H4 (cell line): ENCODE measurements around the gene HRH2. TPM values are rescaled to one million over a fixed set of nuclear protein-coding genes. Genes with fewer than 3 reads are reported as not detected.
"Not testable (repeated sequence)": the region's sequence is repeated elsewhere in the genome, so short reads cannot be mapped to it uniquely, and the experiment has no call there.

Experiments used
- DNase-seq: peaks from one replicate; pipeline ENCODE4 v3.0.0-alpha.2; 2015; ENCODE audit warnings: low spot score
- total RNA-seq: library from RNA; depleted of rRNA; stranded (reverse); fragments of >200 nt; shearing (Covaris generic); gene quantifications from 2 replicates; pipeline ENCODE4 v1.2.3, GENCODE V29; 2014; rRNA removed

Gene HRH2, protein sequence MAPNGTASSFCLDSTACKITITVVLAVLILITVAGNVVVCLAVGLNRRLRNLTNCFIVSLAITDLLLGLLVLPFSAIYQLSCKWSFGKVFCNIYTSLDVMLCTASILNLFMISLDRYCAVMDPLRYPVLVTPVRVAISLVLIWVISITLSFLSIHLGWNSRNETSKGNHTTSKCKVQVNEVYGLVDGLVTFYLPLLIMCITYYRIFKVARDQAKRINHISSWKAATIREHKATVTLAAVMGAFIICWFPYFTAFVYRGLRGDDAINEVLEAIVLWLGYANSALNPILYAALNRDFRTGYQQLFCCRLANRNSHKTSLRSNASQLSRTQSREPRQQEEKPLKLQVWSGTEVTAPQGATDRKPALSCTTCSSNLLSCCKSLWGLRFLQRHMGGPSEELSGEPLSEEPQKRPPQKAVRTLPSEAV
- 0.18 and 0.54 TPM in 2 replicates for total RNA-seq

GRCh38 chr5:175657593-175658271 lies at the start of gene HRH2:
TSS of gene HRH2 (plus strand) at chr5:175658071. CDS start at chr5:175683234, 25,163 bp downstream.
- DNase-seq: no peak

GRCh38 chr5:175609526-175609925 lies 48.3 kb upstream of the HRH2 start:
- DNase-seq: no peak

DNA sequence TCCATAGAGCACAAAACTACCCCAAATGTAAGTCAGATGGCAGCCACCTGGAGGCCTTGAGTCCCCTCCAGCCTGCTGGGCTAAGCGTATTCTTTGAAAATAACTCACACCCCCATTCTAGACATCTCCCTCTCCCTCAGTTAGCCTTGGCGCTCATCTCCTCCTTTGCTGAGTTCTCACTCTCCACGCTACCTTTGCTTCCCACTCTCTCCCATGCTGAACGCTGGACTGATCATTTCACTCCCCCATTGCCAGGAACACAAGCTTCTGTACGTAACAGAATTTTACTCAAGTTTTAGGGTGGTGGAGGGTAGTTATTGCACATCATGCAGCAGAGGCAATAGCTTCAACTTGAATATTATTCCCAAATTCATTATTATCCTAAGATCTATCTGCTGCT lies 47.5 kb upstream of the HRH2 start:
- DNase-seq: no peak

- no peak for DNase-seq
Measured at GRCh38 chr5:175610898-175611297, 47.0 kb upstream of the HRH2 start.

- no peak for DNase-seq
Measured at GRCh38 chr5:175614223-175614815, 43.6 kb upstream of the HRH2 start.

DNA sequence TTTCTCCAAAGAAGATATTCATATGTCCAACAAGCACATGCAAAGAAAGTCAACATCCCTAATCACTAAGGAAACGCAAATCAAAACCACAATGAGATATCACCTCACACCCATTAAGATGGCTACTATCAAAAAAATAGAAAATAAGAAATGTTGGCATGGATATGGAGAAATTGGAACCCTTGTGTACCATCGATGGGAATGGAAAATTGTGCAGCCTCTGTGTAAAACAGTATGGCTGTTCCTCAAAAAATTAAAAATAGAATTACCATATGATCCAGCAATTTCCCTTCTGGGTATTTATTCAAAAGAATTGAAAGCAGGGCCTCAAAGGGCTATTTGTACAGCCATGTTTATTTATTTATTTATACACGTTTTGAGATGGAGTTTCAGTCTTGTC lies 43.0 kb upstream of the HRH2 start:
- no peak for DNase-seq

DNA sequence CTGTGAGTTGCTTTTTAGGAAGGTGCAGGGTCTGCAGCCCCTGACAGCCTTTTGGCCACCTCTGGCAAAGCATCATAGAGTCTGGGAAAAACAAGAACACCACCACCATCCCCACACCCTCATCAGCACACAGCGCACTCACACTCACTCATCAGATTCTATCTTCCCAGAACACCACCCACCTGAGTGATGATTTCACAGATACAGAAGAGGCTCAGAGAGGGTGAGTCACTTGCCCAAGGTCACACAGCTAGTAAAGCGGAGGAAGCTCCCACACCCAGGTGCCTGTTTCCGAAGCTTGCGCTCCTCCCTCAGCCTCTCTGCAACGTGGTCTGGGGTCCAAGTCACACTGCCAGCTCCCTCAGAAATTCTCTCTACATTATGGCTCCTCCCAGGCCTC lies 41.8 kb upstream of the HRH2 start:
- DNase-seq: no peak

DNA sequence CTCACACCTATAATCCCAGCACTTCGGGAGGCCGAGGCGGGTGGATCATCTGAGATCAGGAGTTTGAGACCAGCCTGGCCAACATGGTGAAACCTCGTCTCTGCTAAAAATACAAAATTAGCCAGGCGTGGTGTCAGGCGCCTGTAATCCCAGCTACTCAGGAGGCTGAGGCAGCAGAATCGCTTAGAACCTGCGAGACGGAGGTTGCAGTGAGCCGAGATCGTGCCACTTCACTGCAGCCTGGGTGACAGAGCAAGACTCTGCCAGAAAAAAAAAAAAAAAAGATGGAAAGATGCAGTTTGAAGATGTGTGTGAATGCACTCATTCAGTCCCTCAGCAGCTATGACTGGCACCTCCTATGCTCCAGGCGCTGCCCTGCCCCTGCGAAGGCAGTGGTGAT lies 41.3 kb upstream of the HRH2 start:
- DNase-seq: not testable (repeated sequence)

DNA sequence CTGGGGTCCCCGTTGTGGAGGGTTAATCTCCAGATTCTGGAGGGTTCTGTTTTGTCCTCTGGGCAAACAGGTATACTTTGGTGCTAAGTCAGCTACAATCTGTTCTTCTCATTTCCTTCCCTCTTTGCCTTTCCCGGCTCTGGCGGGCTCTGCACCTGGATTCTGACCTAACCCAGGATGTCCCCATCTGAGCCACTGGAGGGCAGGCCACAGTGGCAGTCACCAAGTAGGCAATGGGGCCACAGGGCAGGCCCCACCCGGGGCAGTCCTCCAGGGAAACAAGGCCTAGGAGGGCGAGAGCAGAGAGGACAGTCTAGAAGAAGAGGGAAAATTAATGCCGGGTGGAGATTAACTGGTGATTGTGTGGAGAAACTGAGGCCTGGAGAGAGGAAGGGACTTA lies 40.4 kb upstream of the HRH2 start:
- DNase-seq: no peak

- DNase-seq: no peak
Measured at GRCh38 chr5:175620527-175620926, 37.3 kb upstream of the HRH2 start.

DNA sequence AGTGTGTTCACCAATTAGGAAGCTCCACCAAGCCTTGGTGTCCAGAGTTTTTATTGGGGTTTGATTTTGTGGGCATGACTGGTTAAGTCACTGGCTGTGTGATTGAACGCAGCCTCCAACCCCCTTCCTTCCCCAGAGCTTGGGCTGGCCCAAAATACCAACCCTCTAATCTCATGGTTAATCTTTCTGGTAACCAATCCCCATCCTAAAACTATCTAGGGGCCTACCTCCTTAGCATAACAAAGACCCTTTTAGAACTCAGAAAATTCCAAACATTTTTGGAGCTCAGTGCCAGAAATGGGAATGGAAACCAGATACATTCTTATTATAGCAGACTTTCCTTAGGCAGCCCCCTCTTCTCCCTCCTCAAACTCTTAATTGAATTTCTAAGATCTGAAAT lies 35.9 kb upstream of the HRH2 start:
- no peak for DNase-seq

DNA sequence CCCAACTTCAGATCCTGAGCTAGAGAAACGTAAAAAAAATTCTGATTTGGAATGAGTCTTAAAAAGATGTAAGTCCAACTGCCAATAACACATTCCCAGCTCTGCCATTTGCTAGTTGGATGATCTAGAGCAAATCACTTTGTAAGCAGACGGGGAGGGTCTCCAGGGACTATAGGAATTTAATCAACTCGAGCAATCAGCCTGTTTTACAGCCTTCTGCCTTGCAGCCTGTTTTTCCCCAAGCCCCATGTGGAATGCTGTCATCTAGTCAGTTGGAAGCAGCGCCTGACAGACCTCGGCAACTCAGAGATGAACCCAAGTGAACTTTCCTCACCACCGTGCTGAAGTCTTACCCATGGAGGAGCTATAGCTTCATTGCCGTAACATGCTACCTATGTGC lies 34.8 kb upstream of the HRH2 start:
- DNase-seq: no peak

GRCh38 chr5:175624316-175624715 lies 33.6 kb upstream of the HRH2 start:
- no peak for DNase-seq

- DNase-seq: no peak
Measured at GRCh38 chr5:175627005-175627404, 30.9 kb upstream of the HRH2 start.

GRCh38 chr5:175627739-175628138 lies 30.1 kb upstream of the HRH2 start:
- no peak for DNase-seq

DNA sequence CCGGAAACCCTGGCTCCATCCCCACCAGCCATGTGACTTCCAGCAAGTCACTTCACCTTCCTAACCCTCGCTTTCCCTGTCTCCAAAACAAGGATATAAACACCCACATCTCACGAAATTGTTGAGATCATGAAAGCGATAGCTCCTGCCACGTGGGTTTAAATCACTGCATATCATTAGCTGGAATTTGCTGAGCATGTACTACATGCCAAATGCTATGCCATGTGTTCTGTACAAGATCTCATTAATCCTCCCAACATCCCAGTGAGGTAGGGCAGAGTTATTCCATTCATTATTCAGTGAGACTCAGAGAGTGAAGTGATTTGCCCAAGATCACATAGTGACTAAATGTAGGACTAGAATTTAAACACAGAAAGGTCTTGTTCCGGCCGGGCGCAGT lies 29.2 kb upstream of the HRH2 start:
- no peak for DNase-seq

DNA sequence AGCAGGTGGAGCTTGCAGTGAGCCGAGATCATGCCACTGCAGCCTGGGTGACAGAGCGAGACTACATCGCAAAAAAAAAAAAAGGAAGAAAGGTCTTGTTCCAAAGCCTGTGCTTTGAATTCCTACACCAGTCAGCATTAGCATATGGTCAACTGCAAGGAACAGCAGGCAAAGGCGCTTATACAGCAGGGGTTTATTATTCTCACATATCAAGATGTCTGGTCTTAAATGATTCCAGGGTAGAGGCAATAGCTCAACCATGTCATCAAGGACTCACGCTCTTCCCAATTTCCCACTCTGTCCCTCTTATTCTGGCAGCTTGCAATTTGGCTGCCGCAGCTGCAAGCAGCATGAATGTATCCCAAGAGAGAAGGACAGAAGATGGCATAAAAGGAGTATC lies 28.6 kb upstream of the HRH2 start:
- no peak for DNase-seq

DNA sequence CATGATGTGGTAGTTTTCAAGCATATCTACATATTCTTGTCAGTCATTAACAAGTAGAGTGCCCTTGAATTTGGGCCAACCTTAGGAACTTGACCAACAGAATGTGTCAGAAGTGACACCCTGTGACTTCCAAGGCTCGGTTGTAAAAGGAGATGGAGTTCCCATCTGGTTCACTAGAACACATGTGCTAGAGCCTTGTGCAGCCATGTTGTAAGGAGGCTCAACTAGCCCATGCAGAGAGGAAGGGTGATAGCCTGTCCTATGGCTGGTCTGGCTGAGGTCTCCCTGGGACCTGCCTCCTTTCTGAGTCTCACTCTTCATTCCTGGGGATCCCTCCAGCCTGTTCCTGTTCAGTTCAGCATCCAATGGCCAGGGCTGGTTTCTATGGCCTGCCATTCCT lies 28.1 kb upstream of the HRH2 start:
- no peak for DNase-seq

DNA sequence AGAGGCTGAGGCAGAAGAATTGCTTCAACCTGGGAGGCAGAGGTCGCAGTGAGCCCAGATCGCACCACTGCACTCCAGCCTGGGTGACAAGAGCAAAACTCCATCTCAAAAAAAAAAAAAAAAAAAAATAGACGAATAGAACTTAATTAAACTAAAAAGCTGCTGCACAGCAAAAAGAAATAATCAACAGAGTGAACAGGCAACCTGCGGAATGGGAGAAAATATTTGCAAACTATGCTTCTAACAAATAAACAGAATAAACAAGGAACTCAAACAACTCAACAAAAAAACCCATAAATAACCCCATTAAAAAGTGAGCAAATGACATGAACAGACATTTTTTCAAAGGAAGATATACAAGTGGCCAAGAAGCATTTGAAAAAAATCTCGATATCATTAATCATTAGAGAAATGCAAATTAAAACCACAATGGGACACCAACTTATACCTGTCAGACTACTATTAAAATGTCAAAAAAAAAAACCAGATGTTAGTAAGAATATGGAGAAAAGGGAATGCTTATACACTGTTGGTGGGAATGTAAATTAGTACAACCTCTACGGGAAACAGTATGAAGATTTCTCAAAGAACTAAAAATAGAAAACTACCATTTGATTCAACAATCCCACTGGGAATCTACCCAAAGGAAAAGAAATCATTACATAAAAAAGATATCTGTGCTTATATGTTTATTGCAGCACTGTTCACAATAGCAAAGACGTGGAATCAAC lies 21.9 kb upstream of the HRH2 start:
- no peak for DNase-seq

DNA sequence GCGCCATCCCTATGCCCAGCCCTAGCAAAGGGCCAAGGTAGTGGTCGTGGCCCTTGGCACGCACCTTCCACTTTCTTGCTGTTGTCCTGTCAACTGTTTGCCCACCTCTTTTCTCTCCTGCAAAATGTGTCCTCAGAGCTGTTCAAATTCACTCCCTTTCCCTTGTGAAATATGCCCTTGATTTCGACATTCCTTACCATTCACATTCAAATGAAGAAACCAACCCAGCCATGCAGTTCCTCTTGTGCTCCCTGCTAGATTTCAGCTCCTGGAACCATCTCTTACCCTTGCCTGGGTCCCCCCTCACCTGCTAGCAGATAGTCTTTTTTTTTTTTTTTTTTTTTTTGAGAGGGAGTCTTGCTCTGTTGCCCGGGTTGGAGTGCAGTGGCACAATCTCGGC lies 19.6 kb upstream of the HRH2 start:
- no peak for DNase-seq

DNA sequence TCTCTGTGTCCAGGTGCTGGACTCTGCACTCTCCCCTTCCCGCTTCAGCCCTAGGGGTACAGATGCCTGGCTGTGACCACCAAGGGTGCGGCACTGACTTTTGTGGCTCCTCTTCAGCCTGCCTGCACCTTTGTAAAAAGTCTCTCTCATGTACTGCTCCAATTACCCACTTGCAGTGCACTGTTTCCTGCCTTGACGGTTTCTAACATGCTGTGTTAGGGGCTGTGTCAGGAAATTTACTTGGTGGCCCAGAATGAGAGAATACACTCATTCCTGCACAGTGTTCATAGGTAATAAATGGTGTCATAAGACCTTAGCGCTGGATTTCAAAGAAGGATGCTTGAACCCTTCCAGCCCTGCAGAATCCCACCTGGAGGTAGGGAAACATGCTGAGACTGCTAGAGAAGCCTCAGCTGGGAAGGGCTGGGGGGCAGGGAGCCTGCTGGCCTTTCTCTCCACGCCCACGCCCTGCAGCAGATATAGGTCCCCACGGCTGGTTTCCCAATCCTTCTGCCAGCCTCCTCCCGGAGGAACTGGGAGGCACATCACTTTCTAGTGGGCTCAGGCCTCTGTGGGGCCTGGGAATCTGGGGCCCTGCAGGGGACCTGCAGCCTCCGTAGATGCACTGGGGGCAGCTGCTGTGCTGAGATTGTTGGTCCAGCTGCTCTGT lies 17.6 kb upstream of the HRH2 start:
- no peak for DNase-seq

- no peak for DNase-seq
Measured at GRCh38 chr5:175642998-175643397, 14.9 kb upstream of the HRH2 start.
